Activated CD4-positive, alpha-beta T cell treated with anti-CD3 and anti-CD28 coated beads for 36 hours (primary cell): ENCODE data around the gene SERGEF. TPM values are rescaled to one million over a fixed set of nuclear protein-coding genes. Genes with fewer than 3 reads are reported as not detected.

Experiments
- ATAC-seq: fragments of 200-7000 bp; cut with Tn5 transposase; one replicate; pipeline ENCODE4 v1.10.0; 2021; ENCODE audit warnings: mild to moderate bottlenecking, moderate library complexity
- CTCF ChIA-PET: fragments of 350-600 bp; sonication (Branson Sonifier 250); formaldehyde crosslinking; loops from one replicate; lab custom pipeline; 2021; ENCODE audit warnings: antibody characterized with exemption; lab: Charles Lee
- POLR2A ChIA-PET: fragments of 350-600 bp; sonication (Branson Sonifier 250); formaldehyde crosslinking; loops from one replicate; lab custom pipeline; 2021; ENCODE audit warnings: antibody characterized with exemption, inconsistent platforms; lab: Charles Lee
- DNase-seq: peaks from one replicate; pipeline ENCODE4 v3.0.0-alpha.2; 2020
- H3K27ac Mint-ChIP-seq: one replicate; pipeline ENCODE4 v1.8.0; 2021; ENCODE audit warnings: mixed read lengths
- H3K27me3 Mint-ChIP-seq: one replicate; pipeline ENCODE4 v1.8.0; 2021; ENCODE audit warnings: mixed read lengths
- H3K36me3 Mint-ChIP-seq: one replicate; pipeline ENCODE4 v1.8.0; 2021; ENCODE audit warnings: low read depth, mixed read lengths
- H3K4me1 Mint-ChIP-seq: one replicate; pipeline ENCODE4 v1.8.0; 2021; ENCODE audit warnings: mixed read lengths
- H3K4me3 Mint-ChIP-seq: one replicate; pipeline ENCODE4 v1.8.0; 2021; ENCODE audit warnings: mild to moderate bottlenecking, moderate library complexity, mixed read lengths
- H3K9me3 Mint-ChIP-seq: one replicate; pipeline ENCODE4 v1.8.0; 2021; ENCODE audit warnings: low read depth, mixed read lengths
- intact Hi-C, 2 experiments: fragments of 100-400 bp; cut with DNase I in 1 of 2; cut with micrococcal nuclease in 1 of 2; formaldehyde crosslinking; loops; one replicate each; pipeline versions ENCODE4 v1.14.2 to v1.15.1; 2022 to 2024; cut with DNase I, micrococcal nuclease
- total RNA-seq, 2 experiments: library from RNA; stranded (reverse); gene quantifications; one replicate each; pipeline ENCODE4 v1.2.3, GENCODE V29; 2021

SERGEF gene
- total RNA-seq, 2 experiments from 2014 or later = 47.5 to 57.5 TPM

GRCh38 chr11:17774232-17775034, 238.4 kb downstream of the SERGEF start:
- Mint-ChIP-seq H3K27ac (no peak overlapping the region), H3K4me3 (no peak overlapping the region), H3K9me3 (no peaks in the 10 kb centered on the region), H3K27me3 (no peaks in the 10 kb centered on the region), H3K4me1 (no peaks in the 10 kb centered on the region), H3K36me3 (no peaks in the 10 kb centered on the region)
- DNase-seq (no peak), ATAC-seq (no peak)
- intact Hi-C loops = no loop called here
- ChIA-PET CTCF (interaction anchor here (0.7 kb wide), 1 partner anchor 207 kb away, joined by 3 read pairs; no protein-coding TSS in a partner anchor), POLR2A (no interaction called here)

DNA sequence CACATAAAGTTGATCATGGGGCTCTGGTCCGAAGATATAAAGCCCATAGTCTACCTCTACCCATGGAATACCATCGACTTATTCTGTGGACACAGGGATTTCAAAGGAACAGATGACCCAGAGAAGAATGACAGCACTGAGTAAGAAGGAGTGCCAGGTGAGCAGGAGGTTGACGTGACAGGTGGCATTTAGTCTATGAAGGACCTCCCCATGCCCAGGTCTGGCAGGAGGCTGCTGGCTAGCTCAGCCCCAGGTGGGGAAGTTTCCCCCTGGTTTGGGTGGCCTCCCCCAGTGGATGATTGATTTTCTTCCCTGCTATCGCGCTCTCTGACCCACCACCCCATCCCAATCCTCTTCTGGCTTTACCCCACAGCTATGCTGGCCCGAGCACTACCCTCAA, 239.2 kb downstream of the SERGEF start:
- no peak overlapping the region for H3K4me3 Mint-ChIP-seq
- H3K36me3 Mint-ChIP-seq = no peaks in the 10 kb centered on the region
- ChIA-PET POLR2A (no interaction called here), CTCF (no interaction called here)
- intact Hi-C loops = no loop called here
- no peaks in the 10 kb centered on the region for H3K9me3 Mint-ChIP-seq
- no peaks in the 10 kb centered on the region for H3K27me3 Mint-ChIP-seq
- H3K4me1 Mint-ChIP-seq = no peaks in the 10 kb centered on the region
- H3K27ac Mint-ChIP-seq = no peak overlapping the region
- no peak for DNase-seq
- no peak for ATAC-seq

GRCh38 chr11:17772704-17773600, 239.9 kb downstream of the SERGEF start:
- intact Hi-C loops = no loop called here
- no peak for DNase-seq
- H3K9me3 Mint-ChIP-seq = no peaks in the 10 kb centered on the region
- H3K4me1 Mint-ChIP-seq = no peaks in the 10 kb centered on the region
- CTCF ChIA-PET = no interaction called here
- H3K27me3 Mint-ChIP-seq = no peaks in the 10 kb centered on the region
- no peak overlapping the region for H3K27ac Mint-ChIP-seq
- no peak for ATAC-seq
- H3K4me3 Mint-ChIP-seq = no peak overlapping the region
- no peaks in the 10 kb centered on the region for H3K36me3 Mint-ChIP-seq
- POLR2A ChIA-PET = no interaction called here

DNA sequence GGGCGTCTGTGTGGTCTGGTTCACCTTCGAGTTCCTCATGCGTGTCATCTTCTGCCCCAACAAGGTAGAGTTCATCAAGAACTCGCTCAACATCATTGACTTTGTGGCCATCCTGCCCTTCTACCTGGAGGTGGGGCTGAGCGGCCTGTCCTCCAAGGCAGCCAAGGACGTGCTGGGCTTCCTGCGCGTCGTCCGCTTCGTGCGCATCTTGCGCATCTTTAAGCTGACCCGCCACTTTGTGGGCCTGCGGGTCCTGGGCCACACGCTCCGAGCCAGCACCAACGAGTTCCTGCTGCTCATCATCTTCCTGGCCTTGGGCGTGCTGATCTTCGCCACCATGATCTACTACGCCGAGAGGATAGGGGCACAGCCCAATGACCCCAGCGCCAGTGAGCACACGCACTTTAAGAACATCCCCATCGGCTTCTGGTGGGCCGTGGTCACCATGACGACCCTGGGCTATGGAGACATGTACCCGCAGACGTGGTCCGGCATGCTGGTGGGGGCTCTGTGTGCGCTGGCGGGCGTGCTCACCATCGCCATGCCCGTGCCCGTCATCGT, 240.9 kb downstream of the SERGEF start:
- Mint-ChIP-seq H3K9me3 (no peaks in the 10 kb centered on the region), H3K4me3 (no peak overlapping the region), H3K27me3 (no peaks in the 10 kb centered on the region), H3K27ac (no peak overlapping the region), H3K4me1 (no peaks in the 10 kb centered on the region), H3K36me3 (no peaks in the 10 kb centered on the region)
- ATAC-seq (no peak), DNase-seq (no peak)
- ChIA-PET CTCF (no interaction called here), POLR2A (no interaction called here)
- intact Hi-C loops = no loop called here

- ChIA-PET POLR2A (no interaction called here), CTCF (no interaction called here)
- DNase-seq (no peak), ATAC-seq (no peak)
- Mint-ChIP-seq H3K4me3 (no peak overlapping the region), H3K4me1 (no peaks in the 10 kb centered on the region), H3K9me3 (no peaks in the 10 kb centered on the region), H3K36me3 (no peaks in the 10 kb centered on the region), H3K27ac (no peak overlapping the region), H3K27me3 (no peaks in the 10 kb centered on the region)
- intact Hi-C loops = no loop called here
Measured at GRCh38 chr11:17771415-17771814, 241.4 kb downstream of the SERGEF start.

DNA sequence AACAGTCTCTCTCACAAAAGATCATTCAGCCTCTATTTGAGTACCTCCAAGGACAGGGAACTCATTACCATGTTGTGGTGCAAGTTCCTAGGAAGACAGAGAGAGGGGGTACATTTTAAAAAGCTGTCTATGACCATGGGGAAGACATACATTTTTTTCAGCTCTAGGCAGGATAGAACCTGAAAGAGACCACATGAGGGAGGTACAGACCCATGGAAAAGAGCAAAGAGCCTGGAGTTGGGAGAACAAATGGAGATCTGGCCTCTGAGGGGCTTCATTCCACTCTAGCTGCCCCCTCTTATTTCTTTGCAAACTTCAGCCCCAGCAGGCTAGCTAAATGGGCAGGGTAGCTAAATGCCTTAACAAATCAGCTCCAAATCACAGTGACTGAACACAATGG, 241.9 kb downstream of the SERGEF start:
- Mint-ChIP-seq H3K36me3 (no peaks in the 10 kb centered on the region), H3K9me3 (no peaks in the 10 kb centered on the region), H3K27ac (no peak overlapping the region), H3K4me3 (no peak overlapping the region), H3K27me3 (no peaks in the 10 kb centered on the region), H3K4me1 (no peaks in the 10 kb centered on the region)
- ChIA-PET POLR2A (no interaction called here), CTCF (no interaction called here)
- intact Hi-C loops = no loop called here
- DNase-seq = no peak
- no peak for ATAC-seq

DNA sequence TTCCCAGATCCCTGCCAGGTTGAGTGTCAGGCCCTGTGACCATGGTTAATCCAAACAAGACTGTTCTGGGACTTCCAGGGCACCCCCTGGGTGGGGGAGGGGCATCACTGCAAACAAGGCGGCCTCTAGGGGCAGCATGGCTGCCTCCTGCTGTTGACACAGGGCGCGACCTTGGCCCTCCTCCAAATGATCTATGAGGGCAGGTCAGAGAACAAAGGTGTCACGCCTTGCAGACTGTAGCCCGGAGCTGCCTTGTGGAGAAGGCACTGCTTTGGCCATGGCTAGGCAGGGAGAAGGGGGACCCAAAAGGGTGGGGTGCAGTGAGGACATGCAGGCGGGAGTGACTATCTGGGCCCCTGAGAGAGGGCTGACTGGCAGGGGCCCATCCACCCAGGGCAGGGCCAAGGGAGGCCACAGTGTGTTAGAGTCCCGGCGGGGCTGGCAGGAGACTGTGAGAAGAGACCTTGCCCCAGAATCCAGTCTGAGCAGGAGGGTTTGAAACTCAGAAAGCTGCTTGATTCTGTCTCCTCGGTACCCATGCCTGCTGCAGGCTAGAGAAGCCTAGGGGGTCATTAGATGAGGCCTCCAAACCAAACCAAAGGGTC, 242.7 kb downstream of the SERGEF start:
- ATAC-seq = no peak
- H3K9me3 Mint-ChIP-seq = no peaks in the 10 kb centered on the region
- DNase-seq = peak; percentile 39

GRCh38 chr11:17769218-17769617, 243.6 kb downstream of the SERGEF start:
- ATAC-seq (no peak), DNase-seq (no peak)
- Mint-ChIP-seq H3K36me3 (no peaks in the 10 kb centered on the region), H3K4me1 (no peaks in the 10 kb centered on the region), H3K27me3 (peaks cover under 1% of the 10 kb centered on the region), H3K27ac (no peak overlapping the region), H3K9me3 (no peaks in the 10 kb centered on the region), H3K4me3 (no peak overlapping the region)
- intact Hi-C loops = no loop called here
- ChIA-PET POLR2A (no interaction called here), CTCF (interaction anchor here (0.6 kb wide), 1 partner anchor 37 kb away, joined by 3 read pairs; no protein-coding TSS in a partner anchor)

More for the DNA sequence above, 242.7 kb downstream of the SERGEF start:
- POLR2A ChIA-PET = no interaction called here
- Mint-ChIP-seq H3K4me1 (no peaks in the 10 kb centered on the region), H3K36me3 (no peaks in the 10 kb centered on the region), H3K27ac (no peak overlapping the region), H3K4me3 (no peak overlapping the region), H3K27me3 (no peaks in the 10 kb centered on the region)
- CTCF ChIA-PET = no interaction called here
- intact Hi-C loops = no loop called here

DNA sequence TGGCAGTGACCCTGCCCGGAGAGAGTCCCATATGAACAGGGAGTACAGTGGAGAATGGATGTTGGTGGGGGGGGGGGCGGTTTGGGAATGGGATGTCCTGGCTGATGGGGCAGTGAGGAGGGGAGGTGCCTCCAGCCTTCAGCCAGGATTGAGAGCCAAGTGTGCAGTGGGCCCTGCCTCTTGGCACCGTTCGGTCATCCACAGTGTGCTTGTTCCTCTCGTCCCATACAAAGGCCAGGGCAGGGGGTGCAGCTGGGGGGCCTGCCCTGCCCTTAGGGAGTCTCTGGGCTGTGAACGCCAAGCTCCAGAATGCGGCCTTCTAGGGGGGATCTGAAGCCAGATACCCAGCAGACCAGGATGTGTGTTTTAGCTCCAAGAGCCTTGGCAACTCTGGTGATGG, 244.3 kb downstream of the SERGEF start:
- ChIA-PET CTCF (interaction anchor here (0.6 kb wide), 1 partner anchor 37 kb away, joined by 3 read pairs; no protein-coding TSS in a partner anchor), POLR2A (no interaction called here)

GRCh38 chr11:17767914-17768313, 244.9 kb downstream of the SERGEF start:
- CTCF ChIA-PET = no interaction called here
- POLR2A ChIA-PET = no interaction called here

More for the DNA sequence above, 244.3 kb downstream of the SERGEF start:
- ATAC-seq (no peak), DNase-seq (no peak)
- Mint-ChIP-seq H3K4me3 (no peak overlapping the region), H3K4me1 (no peaks in the 10 kb centered on the region), H3K27ac (no peak overlapping the region), H3K27me3 (peaks cover 3% of the 10 kb centered on the region), H3K9me3 (no peaks in the 10 kb centered on the region), H3K36me3 (no peaks in the 10 kb centered on the region)
- intact Hi-C loops = no loop called here

GRCh38 chr11:17767301-17767885, 245.5 kb downstream of the SERGEF start:
- ATAC-seq = no peak
- Mint-ChIP-seq H3K36me3 (no peaks in the 10 kb centered on the region), H3K9me3 (no peaks in the 10 kb centered on the region), H3K4me3 (no peak overlapping the region), H3K27ac (no peak overlapping the region), H3K4me1 (no peaks in the 10 kb centered on the region), H3K27me3 (peaks cover 3% of the 10 kb centered on the region)
- DNase-seq = no peak
- POLR2A ChIA-PET = no interaction called here
- CTCF ChIA-PET = interaction anchor here (0.6 to 0.7 kb wide), 2 partner anchors 221 to 530 kb away, joined by 3 to 4 read pairs; no protein-coding TSS in a partner anchor
- intact Hi-C loops = no loop called here

More at GRCh38 chr11:17767914-17768313, 244.9 kb downstream of the SERGEF start:
- Mint-ChIP-seq H3K4me3 (no peak overlapping the region), H3K9me3 (no peaks in the 10 kb centered on the region), H3K36me3 (no peaks in the 10 kb centered on the region), H3K4me1 (no peaks in the 10 kb centered on the region), H3K27ac (no peak overlapping the region), H3K27me3 (peaks cover 3% of the 10 kb centered on the region)
- ATAC-seq = no peak
- intact Hi-C loops = no loop called here
- no peak for DNase-seq
